Thyroid gland (tissue), 4 donors: Measurements from ENCODE around the gene NF1.

Source experiments
- CTCF ChIP-seq, 6 experiments: fragments of 200-600 bp in 3 of 6; fragments of 450-650 bp in 3 of 6; sonication (generic) in 3 of 6; IDR thresholded peaks; one replicate each; pipeline ENCODE4 v1.5.1; 2016 to 2019; ENCODE audit warnings: antibody characterized with exemption in 6 of 6, mild to moderate bottlenecking in 2 of 6, inconsistent platforms in 1 of 6, moderate library complexity in 1 of 6
- POLR2A ChIP-seq, 2 donors: fragments of 450-650 bp; IDR thresholded peaks; one replicate each; pipeline ENCODE4 v1.6.1; 2017; ENCODE audit warnings: antibody characterized with exemption in 2 of 2, mild to moderate bottlenecking in 2 of 2, moderate library complexity in 1 of 2

GRCh38 chr17:31062346-31062745 lies 32.4 kb upstream of the NF1 start:
- TF ChIP-seq CTCF (IDR thresholded peaks at IDR 0.05) (no peak), POLR2A (IDR thresholded peaks at IDR 0.05) (no peak)
